Bronchial epithelial cell (primary cell): Measurements from ENCODE around the gene ZNF407. TPM values are rescaled to one million over a fixed set of nuclear protein-coding genes. Genes with fewer than 3 reads are reported as not detected.

Experiments
- DNase-seq: peaks from one replicate; pipeline ENCODE4 v3.0.0-alpha.2; 2010; ENCODE audit warnings: low read depth
- FAIRE-seq: peaks from 2 replicates; lab custom pipeline; 2011; peaks lifted over from hg19 to GRCh38; lab: Jason Lieb, UNC
- H3K27me3 ChIP-seq: 2 replicates; pipeline ENCODE4 v1.5.1; 2011; ENCODE audit warnings: low read length; ENCODE audit not compliant: control insufficient read depth, insufficient read depth
- H3K36me3 ChIP-seq: 2 replicates; pipeline ENCODE4 v1.5.1; 2011; ENCODE audit warnings: low read length; ENCODE audit not compliant: control insufficient read depth, insufficient read depth
- H3K4me3 ChIP-seq: 2 replicates; pipeline ENCODE4 v1.5.1; 2011; ENCODE audit warnings: mild to moderate bottlenecking, low read depth, low read length, control low read depth
- total RNA-seq: library from RNA; depleted of rRNA; stranded (reverse); fragments of >200 nt; gene quantifications from 2 replicates; pipeline ENCODE4 v1.2.1, GENCODE V29; 2014
- TF ChIP-seq, protein P1 (sequence below): IDR thresholded peaks from 2 replicates; pipeline ENCODE4 v1.5.1; 2011; ENCODE audit warnings: mild to moderate bottlenecking, moderate library complexity, low read length, control low read depth, inconsistent platforms; ENCODE audit not compliant: insufficient read depth, severe bottlenecking

The ZNF407 gene
- total RNA-seq, 1 donor from 2014 or later, result 10.0 TPM

DNA sequence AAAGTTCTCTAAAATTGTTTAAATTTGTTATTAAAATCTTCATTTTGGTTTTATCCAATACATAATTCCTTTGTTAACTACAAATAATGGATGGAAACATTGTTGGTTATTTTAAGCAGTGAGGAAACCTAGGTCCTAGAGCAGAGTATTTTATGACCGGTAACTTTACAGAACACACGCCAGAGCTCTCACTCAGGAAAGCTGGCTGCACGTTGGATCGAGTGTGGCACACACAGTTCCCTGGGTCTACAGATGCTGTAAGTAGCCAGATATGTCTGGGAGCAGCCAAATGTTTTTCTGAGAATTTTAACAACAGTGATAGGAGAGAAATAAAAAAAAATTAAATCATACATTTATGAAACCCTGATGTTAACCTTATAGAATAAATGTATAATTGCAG is 264.4 kb downstream of the ZNF407 start:
- DNase-seq, result no peak
- no peak for FAIRE-seq
- H3K36me3 ChIP-seq, result no peaks in the 10 kb centered on the region
- no peaks in the 10 kb centered on the region for H3K27me3 ChIP-seq
- TF ChIP-seq, protein P1, sequence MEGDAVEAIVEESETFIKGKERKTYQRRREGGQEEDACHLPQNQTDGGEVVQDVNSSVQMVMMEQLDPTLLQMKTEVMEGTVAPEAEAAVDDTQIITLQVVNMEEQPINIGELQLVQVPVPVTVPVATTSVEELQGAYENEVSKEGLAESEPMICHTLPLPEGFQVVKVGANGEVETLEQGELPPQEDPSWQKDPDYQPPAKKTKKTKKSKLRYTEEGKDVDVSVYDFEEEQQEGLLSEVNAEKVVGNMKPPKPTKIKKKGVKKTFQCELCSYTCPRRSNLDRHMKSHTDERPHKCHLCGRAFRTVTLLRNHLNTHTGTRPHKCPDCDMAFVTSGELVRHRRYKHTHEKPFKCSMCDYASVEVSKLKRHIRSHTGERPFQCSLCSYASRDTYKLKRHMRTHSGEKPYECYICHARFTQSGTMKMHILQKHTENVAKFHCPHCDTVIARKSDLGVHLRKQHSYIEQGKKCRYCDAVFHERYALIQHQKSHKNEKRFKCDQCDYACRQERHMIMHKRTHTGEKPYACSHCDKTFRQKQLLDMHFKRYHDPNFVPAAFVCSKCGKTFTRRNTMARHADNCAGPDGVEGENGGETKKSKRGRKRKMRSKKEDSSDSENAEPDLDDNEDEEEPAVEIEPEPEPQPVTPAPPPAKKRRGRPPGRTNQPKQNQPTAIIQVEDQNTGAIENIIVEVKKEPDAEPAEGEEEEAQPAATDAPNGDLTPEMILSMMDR, result no peak
- H3K4me3 ChIP-seq, result no peak overlapping the region

GRCh38 chr18:74866577-74866976 is 268.9 kb downstream of the ZNF407 start:
- Histone ChIP-seq H3K36me3 (no peaks in the 10 kb centered on the region), H3K4me3 (no peak overlapping the region), H3K27me3 (no peaks in the 10 kb centered on the region)
- no peak for FAIRE-seq
- DNase-seq, result no peak
- TF ChIP-seq, protein P1, result no peak

DNA sequence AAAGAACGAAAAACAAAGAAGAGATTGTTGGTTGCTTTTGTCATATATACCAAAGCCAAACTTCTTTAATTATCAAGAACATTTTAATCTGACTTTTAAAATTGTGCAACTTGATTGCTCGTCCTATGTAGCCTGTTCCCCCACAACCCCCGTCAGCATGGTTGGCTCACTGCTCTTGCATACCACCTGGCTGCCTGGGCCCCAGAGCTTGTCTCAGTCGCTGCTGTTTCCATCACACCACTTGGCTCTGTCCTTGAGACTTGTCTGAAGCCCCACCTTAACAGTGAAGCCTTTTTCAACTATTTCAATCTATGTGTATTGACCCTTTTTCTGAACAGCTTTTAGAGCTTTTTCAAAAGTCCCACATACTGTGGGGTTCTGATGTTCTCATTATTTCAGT is 270.8 kb downstream of the ZNF407 start:
- FAIRE-seq (no peak), DNase-seq (no peak)
- Histone ChIP-seq H3K27me3 (no peaks in the 10 kb centered on the region), H3K36me3 (no peaks in the 10 kb centered on the region), H3K4me3 (no peak overlapping the region)
- TF ChIP-seq, protein P1, result no peak

DNA sequence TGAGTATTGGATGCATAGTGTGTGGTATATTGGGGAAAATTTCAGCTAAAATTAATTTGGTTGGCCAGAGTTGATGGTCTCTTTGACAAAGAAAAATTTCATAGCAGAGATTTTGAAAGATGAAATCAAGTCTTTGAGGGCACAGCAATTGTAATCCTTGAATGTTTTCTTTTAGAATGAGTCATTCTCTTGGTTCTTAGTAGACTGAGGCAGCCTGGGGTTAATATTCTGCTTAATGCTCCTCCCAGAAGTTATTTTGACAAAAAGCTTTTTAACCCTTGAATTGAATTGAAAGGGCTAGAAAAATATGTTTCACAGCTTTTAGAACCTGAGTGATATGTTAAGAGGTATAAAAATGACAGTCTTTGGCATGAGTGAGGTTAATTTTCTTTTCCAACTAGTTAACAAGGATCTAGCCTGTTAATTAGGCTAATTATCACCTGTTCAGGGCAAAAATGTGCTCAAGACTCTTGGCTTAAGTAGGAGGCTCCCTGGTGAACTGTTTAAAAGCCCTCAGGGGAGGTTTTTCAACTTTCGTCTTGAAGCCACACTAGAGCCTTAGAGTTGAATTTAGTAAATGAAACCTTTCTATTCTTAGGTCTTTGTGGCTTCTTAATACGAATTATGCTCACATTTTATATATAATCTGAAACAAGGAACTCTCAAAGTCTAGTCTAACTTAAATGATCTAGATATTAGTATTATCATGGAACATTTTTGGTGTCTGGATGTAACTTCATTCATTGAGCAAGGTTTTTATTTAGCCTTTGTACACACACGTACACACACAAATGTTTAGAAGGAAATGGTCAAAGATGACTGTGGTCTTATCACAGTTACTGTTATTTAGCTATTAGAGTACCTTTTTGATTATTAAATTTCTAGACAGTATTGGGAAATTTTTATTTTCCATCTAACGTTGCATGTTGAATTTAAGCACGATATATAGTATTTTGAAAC is 272.5 kb downstream of the ZNF407 start:
- TF ChIP-seq, protein P1, result no peak
- no peak for FAIRE-seq
- H3K27me3 ChIP-seq, result no peaks in the 10 kb centered on the region
- peak; percentile 12 for DNase-seq
- H3K36me3 ChIP-seq, result no peaks in the 10 kb centered on the region
- no peak overlapping the region for H3K4me3 ChIP-seq

DNA sequence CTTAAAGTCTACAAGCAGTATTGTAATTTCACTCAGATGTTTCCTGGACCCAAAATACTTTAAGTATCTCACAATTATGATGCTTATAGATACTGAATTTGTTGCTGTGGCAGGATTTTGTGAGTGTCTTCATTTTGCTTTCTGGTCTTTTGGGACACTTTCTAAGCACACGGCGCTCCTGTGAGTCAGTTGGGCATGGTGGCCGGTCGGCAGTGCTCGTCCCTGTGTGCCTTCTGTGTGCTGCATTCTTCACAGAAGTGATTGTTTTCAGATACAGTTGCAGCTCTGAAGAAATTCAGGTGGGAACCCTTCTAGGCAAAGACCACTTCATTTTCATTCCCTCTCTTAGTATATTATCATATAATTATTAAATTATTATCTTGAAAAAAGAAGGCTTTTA is 273.3 kb downstream of the ZNF407 start:
- Histone ChIP-seq H3K36me3 (no peaks in the 10 kb centered on the region), H3K27me3 (no peaks in the 10 kb centered on the region), H3K4me3 (no peak overlapping the region)
- FAIRE-seq (no peak), DNase-seq (no peak)
- TF ChIP-seq, protein P1, result no peak
